Esophagus muscularis mucosa (tissue), 4 donors: ENCODE results near the gene CYTH3. TPM values are rescaled to one million over a fixed set of nuclear protein-coding genes. Genes with fewer than 3 reads are reported as not detected.
"Not testable (repeated sequence)": the region's sequence is repeated elsewhere in the genome, so short reads cannot be mapped to it uniquely, and the experiment has no call there.

Experiments
- DNase-seq: peaks from one replicate; pipeline ENCODE4 v3.0.0-alpha.2; 2017; ENCODE audit errors: extremely low spot score
- H3K27ac ChIP-seq, 4 donors: fragments of 200-600 bp; sonication (generic); replicated peaks in 1 of 4; 1 replicate in 3 of 4; 2 replicates in 1 of 4; pipeline ENCODE4 v1.5.1; 2016 to 2019; ENCODE audit warnings: mild to moderate bottlenecking in 1 of 4
- H3K27me3 ChIP-seq, 4 donors: fragments of 200-600 bp; sonication (generic); one replicate each; pipeline versions ENCODE4 v1.5.1 to v1.6.0; 2016 to 2019
- H3K36me3 ChIP-seq, 4 donors: fragments of 200-600 bp; sonication (generic); one replicate each; pipeline ENCODE4 v1.5.1; 2016 to 2019
- H3K4me1 ChIP-seq, 4 donors: fragments of 200-600 bp; sonication (generic); one replicate each; pipeline ENCODE4 v1.5.1; 2016 to 2019
- H3K4me3 ChIP-seq, 4 donors: fragments of 200-600 bp; sonication (generic); 1 replicate in 2 of 4; 2 replicates in 2 of 4; pipeline ENCODE4 v1.5.1; 2016 to 2019; ENCODE audit warnings: mild to moderate bottlenecking in 4 of 4, moderate library complexity in 1 of 4
- H3K9me3 ChIP-seq, 4 donors: fragments of 200-600 bp; sonication (generic); 1 replicate in 3 of 4; 2 replicates in 1 of 4; pipeline ENCODE4 v1.5.1; 2016 to 2019
- CTCF ChIP-seq, 3 experiments: fragments of 200-600 bp in 2 of 3; fragments of 450-650 bp in 1 of 3; sonication (generic) in 2 of 3; IDR thresholded peaks; one replicate each; pipeline ENCODE4 v1.5.1; 2017 to 2019; ENCODE audit warnings: antibody characterized with exemption in 3 of 3, mild to moderate bottlenecking in 2 of 3, moderate library complexity in 1 of 3
- EP300 ChIP-seq: sonication (generic); formaldehyde crosslinking; IDR thresholded peaks from one replicate; pipeline ENCODE4 v1.6.1; 2017; ENCODE audit warnings: antibody characterized with exemption
- POLR2A ChIP-seq: fragments of 450-650 bp; IDR thresholded peaks from one replicate; pipeline ENCODE4 v1.6.1; 2017; ENCODE audit warnings: antibody characterized with exemption, moderate library complexity, mild to moderate bottlenecking, low read depth
- POLR2AphosphoS5 ChIP-seq, 2 donors: sonication (generic); formaldehyde crosslinking; IDR thresholded peaks; one replicate each; pipeline ENCODE4 v1.6.1; 2017; ENCODE audit warnings: antibody characterized with exemption in 2 of 2
- whole genome bisulfite sequencing: methylation state at CpG from one replicate; pipeline ENCODE4 v1.1.5; 2018; 5-methylcytosine and 5-hydroxymethylcytosine counted together
- intact Hi-C: fragments of 100-400 bp; cut with DNase I; formaldehyde crosslinking; loops from one replicate; pipeline ENCODE4 v1.15.1; 2023
- total RNA-seq, 4 donors: library from RNA; depleted of rRNA; stranded (reverse); fragments of >200 nt; gene quantifications; one replicate each; pipeline versions ENCODE4 v1.1.0 to v1.2.1, GENCODE V29; 2016

Gene CYTH3
- total RNA-seq, 4 donors from 2014 or later: 32.0 to 64.6 (median 50.2) TPM

GRCh38 chr7:6154542-6155404, 117.7 kb downstream of the CYTH3 start:
- peaks cover 1 to 3% (median 2%) of the 10 kb centered on the region in 4 donors for H3K4me1 ChIP-seq
- H3K27me3 ChIP-seq: no peaks in the 10 kb centered on the region
- H3K4me3 ChIP-seq: no peak overlapping the region
- intact Hi-C loops: no loop called here
- TF ChIP-seq POLR2A (no peak), CTCF (IDR thresholded peaks at IDR 0.05) (no peak), POLR2AphosphoS5 (IDR thresholded peaks at IDR 0.05) (no peak), EP300 (no peak)
- H3K27ac ChIP-seq: no peak overlapping the region
- peaks cover 73 to 100% (median 98%) of the 10 kb centered on the region in 4 donors for H3K36me3 ChIP-seq
- 95% methylated on average over 49 of the region's 64 CpGs for WGBS
- H3K9me3 ChIP-seq: no peaks in the 10 kb centered on the region
- DNase-seq: no peak

- WGBS: 83% methylated on average over 35 of the region's 91 CpGs
- Histone ChIP-seq H3K27me3 (no peaks in the 10 kb centered on the region), H3K4me3 (no peak overlapping the region), H3K4me1 (no peaks in the 10 kb centered on the region), H3K36me3 (peaks cover 82 to 100% (median 99%) of the 10 kb centered on the region in 4 donors), H3K9me3 (no peaks in the 10 kb centered on the region), H3K27ac (no peak overlapping the region)
- DNase-seq: no peak
- intact Hi-C loops: no loop called here
- TF ChIP-seq CTCF (IDR thresholded peaks at IDR 0.05): no peak
- TF ChIP-seq EP300: no peak
- no peak for TF ChIP-seq POLR2A
- no peak for TF ChIP-seq POLR2AphosphoS5 (IDR thresholded peaks at IDR 0.05)
These were observed 118.5 kb downstream of the CYTH3 start for GRCh38 chr7:6153646-6154541.

GRCh38 chr7:6151994-6152735, 120.3 kb downstream of the CYTH3 start:
- Histone ChIP-seq H3K4me1 (no peaks in the 10 kb centered on the region), H3K9me3 (no peaks in the 10 kb centered on the region), H3K36me3 (peaks cover 86 to 100% (median 99%) of the 10 kb centered on the region in 4 donors), H3K27ac (no peak overlapping the region), H3K27me3 (no peaks in the 10 kb centered on the region), H3K4me3 (no peak overlapping the region)
- TF ChIP-seq POLR2A (no peak), EP300 (no peak)
- DNase-seq: no peak
- intact Hi-C loops: no loop called here
- 95% methylated on average over 24 of the region's 29 CpGs for whole genome bisulfite sequencing

GRCh38 chr7:6151527-6151926, 120.9 kb downstream of the CYTH3 start:
- intact Hi-C loops: not testable (repeated sequence)

GRCh38 chr7:6149996-6150395, 122.4 kb downstream of the CYTH3 start:
- H3K36me3 ChIP-seq: peaks cover 85 to 100% (median 98%) of the 10 kb centered on the region in 4 donors
- DNase-seq: no peak
- H3K27ac ChIP-seq: no peak overlapping the region
- no peak for TF ChIP-seq POLR2AphosphoS5 (IDR thresholded peaks at IDR 0.05)
- TF ChIP-seq POLR2A: no peak
- no peak for TF ChIP-seq EP300
- no peak for TF ChIP-seq CTCF (IDR thresholded peaks at IDR 0.05)
- intact Hi-C loops: no loop called here
- H3K4me1 ChIP-seq: no peaks in the 10 kb centered on the region
- H3K9me3 ChIP-seq: no peaks in the 10 kb centered on the region
- WGBS: 87% methylated on average over 18 of the region's 19 CpGs
- H3K4me3 ChIP-seq: no peak overlapping the region
- no peaks in the 10 kb centered on the region for H3K27me3 ChIP-seq

More at GRCh38 chr7:6151527-6151926, 120.9 kb downstream of the CYTH3 start:
- H3K9me3 ChIP-seq, DNase-seq, H3K27ac ChIP-seq, H3K4me1 ChIP-seq, H3K27me3 ChIP-seq, H3K4me3 ChIP-seq: not testable (repeated sequence)
- peaks cover 86 to 100% (median 99%) of the 10 kb centered on the region in 4 donors for H3K36me3 ChIP-seq
- WGBS: 90% methylated on average over 12 of the region's 12 CpGs
